T-helper 2 cell treated with Interferon-gamma antibody and Interleukin-4, amounts not matched to agents 5 μg/mL and 100 μg/mL, for 36 hours (primary cell): ENCODE data around the gene PHACTR3.

Source experiments
- DNase-seq: peaks from one replicate; pipeline ENCODE4 v3.0.0; 2021; ENCODE audit warnings: low spot score
- H3K27ac Mint-ChIP-seq: one replicate; pipeline ENCODE4 v1.8.0; 2021; ENCODE audit warnings: mild to moderate bottlenecking, mixed read lengths
- H3K27me3 Mint-ChIP-seq: one replicate; pipeline ENCODE4 v1.8.0; 2021; ENCODE audit warnings: low read depth, mixed read lengths
- H3K36me3 Mint-ChIP-seq: one replicate; pipeline ENCODE4 v1.8.0; 2021; ENCODE audit warnings: low read depth, mixed read lengths
- H3K4me1 Mint-ChIP-seq: one replicate; pipeline ENCODE4 v1.8.0; 2021; ENCODE audit warnings: low read depth, mixed read lengths
- H3K4me3 Mint-ChIP-seq: one replicate; pipeline ENCODE4 v1.8.0; 2022; ENCODE audit warnings: mild to moderate bottlenecking, moderate library complexity, mixed read lengths
- H3K9me3 Mint-ChIP-seq: one replicate; pipeline ENCODE4 v1.8.0; 2021; ENCODE audit warnings: mixed read lengths

The PHACTR3 gene

DNA sequence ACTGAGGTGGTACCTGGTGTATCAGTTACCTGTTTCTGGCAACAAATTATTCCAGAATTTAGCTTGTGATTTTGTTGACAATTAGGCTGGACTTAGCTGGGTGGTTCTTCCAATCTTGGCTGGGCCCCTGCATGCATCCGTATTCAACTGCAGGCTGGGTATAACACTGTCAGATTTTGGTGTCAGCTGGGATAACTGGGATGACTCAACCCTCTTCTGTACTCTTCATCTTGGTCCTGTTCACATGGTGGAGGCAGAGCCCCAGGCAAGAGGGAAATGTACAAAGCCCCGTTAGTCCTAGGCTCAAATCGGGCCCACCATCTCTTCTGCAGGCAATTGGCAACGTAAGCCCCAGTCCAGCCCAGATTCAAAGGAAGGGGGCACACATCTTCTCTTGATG is 89.2 kb downstream of the PHACTR3 start:
- no peaks in the 10 kb centered on the region for H3K36me3 Mint-ChIP-seq
- H3K4me3 Mint-ChIP-seq = no peak overlapping the region
- H3K27me3 Mint-ChIP-seq = no peaks in the 10 kb centered on the region
- no peaks in the 10 kb centered on the region for H3K4me1 Mint-ChIP-seq
- H3K27ac Mint-ChIP-seq = no peak overlapping the region
- no peaks in the 10 kb centered on the region for H3K9me3 Mint-ChIP-seq
- no peak for DNase-seq

DNA sequence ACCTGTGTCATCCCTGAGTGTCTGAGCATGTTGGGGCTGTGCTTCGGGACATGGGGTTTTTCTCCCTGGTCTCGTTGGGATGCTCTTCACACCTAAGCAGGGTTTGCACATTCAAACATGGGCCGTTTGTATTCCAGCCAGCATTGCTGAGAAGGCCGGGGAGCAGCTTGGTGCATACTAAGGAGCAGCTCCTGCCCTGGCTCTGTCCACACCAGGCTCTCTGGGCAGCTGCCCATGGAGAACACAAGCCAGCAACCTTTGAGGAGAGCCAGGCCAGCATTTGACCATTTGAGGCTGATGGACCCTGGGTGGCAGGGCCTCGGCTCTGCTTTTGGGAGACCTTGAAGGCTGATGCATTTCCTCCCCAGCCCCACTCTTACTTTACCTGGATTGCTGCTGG is 92.1 kb downstream of the PHACTR3 start:
- DNase-seq = no peak
- no peaks in the 10 kb centered on the region for H3K36me3 Mint-ChIP-seq
- no peaks in the 10 kb centered on the region for H3K9me3 Mint-ChIP-seq
- no peaks in the 10 kb centered on the region for H3K4me1 Mint-ChIP-seq
- H3K27ac Mint-ChIP-seq = no peak overlapping the region
- no peak overlapping the region for H3K4me3 Mint-ChIP-seq
- H3K27me3 Mint-ChIP-seq = no peaks in the 10 kb centered on the region

DNA sequence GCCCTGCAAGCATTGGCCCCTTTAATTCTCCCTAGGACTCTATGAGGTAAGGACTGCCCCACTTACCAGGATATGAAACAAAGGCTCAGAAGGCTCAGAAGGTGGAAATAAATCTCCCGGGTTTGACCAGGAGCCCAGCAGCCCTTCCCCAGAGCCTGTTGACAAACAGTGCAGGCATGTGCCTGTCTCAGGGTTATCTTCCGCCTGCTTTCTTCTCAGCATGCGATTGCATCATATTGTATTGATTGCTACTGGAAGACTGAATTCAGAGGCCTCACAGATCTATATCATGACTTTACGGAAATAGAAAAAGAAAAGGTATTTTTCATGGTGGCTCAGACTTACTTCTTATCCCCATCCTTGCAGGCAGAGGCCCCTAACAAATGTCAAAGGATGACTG is 92.7 kb downstream of the PHACTR3 start:
- no peaks in the 10 kb centered on the region for H3K4me1 Mint-ChIP-seq
- no peak overlapping the region for H3K4me3 Mint-ChIP-seq
- no peaks in the 10 kb centered on the region for H3K27me3 Mint-ChIP-seq
- DNase-seq = no peak
- no peak overlapping the region for H3K27ac Mint-ChIP-seq
- H3K36me3 Mint-ChIP-seq = no peaks in the 10 kb centered on the region
- no peaks in the 10 kb centered on the region for H3K9me3 Mint-ChIP-seq

DNA sequence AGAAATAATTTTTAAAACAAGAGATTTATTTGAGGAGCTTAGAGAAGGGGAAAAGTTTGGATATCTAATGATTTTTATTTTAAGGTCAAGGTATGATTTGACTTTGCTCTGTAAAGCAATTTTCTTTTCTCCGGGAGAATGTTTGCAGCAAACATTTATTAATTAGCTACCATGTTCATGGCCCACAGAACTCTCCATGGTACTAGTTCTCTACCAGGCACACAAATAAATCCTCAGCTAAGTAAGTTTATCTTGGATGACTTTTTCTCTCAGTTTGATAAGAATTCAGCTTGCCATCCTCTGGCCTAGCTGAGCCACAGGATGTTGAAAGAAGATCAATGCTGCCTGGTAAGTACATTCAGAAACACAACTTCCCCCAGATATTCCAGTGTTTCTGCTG is 94.3 kb downstream of the PHACTR3 start:
- H3K36me3 Mint-ChIP-seq = no peaks in the 10 kb centered on the region
- H3K27me3 Mint-ChIP-seq = peaks cover 5% of the 10 kb centered on the region
- H3K4me1 Mint-ChIP-seq = no peaks in the 10 kb centered on the region
- H3K9me3 Mint-ChIP-seq = no peaks in the 10 kb centered on the region
- no peak for DNase-seq
- H3K4me3 Mint-ChIP-seq = no peak overlapping the region
- H3K27ac Mint-ChIP-seq = no peak overlapping the region

DNA sequence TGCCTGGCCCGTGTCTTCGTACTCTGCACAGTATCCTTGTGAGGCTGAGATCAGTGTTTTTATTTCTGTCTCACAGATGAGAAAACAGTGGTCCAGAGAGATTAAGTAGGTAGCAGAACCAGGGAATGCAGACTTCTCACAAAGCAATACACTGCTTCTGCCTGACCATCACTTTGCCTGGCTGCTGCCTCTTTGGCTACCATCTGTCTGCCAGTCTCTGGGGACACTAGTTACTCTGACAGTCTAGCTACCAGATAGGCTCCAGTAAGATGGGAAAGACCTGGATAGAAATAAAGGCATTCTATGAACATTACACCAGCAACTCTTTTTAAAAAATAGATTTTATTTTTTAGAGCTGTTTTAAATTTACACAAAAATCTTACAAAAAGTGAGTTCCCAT is 96.9 kb downstream of the PHACTR3 start:
- no peaks in the 10 kb centered on the region for H3K9me3 Mint-ChIP-seq
- H3K4me1 Mint-ChIP-seq = no peaks in the 10 kb centered on the region
- H3K4me3 Mint-ChIP-seq = no peak overlapping the region
- peaks cover 5% of the 10 kb centered on the region for H3K27me3 Mint-ChIP-seq
- no peak overlapping the region for H3K27ac Mint-ChIP-seq
- H3K36me3 Mint-ChIP-seq = no peaks in the 10 kb centered on the region
- no peak for DNase-seq

DNA sequence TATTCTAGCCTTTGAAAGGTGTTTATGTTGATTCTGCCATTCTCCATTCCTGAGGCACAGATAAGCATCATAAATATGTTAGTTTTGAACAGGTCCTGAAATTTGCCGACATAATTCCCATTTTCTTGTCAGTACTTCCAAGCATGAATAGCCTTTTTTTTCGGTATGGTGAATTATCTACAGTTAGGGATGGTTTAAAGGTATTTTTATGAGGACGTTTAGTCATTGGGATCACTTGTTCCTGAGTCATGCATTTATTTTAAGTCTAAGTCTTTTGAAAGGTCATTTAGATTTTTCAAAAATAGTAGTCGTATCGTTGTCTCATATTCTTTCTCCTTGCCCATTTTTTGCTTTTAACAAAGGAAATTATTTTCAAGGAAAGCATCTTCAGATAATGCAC is 98.7 kb downstream of the PHACTR3 start:
- no peak overlapping the region for H3K4me3 Mint-ChIP-seq
- H3K4me1 Mint-ChIP-seq = no peaks in the 10 kb centered on the region
- no peak overlapping the region for H3K27ac Mint-ChIP-seq
- no peak for DNase-seq
- no peaks in the 10 kb centered on the region for H3K36me3 Mint-ChIP-seq
- H3K27me3 Mint-ChIP-seq = peaks cover 5% of the 10 kb centered on the region
- no peaks in the 10 kb centered on the region for H3K9me3 Mint-ChIP-seq

DNA sequence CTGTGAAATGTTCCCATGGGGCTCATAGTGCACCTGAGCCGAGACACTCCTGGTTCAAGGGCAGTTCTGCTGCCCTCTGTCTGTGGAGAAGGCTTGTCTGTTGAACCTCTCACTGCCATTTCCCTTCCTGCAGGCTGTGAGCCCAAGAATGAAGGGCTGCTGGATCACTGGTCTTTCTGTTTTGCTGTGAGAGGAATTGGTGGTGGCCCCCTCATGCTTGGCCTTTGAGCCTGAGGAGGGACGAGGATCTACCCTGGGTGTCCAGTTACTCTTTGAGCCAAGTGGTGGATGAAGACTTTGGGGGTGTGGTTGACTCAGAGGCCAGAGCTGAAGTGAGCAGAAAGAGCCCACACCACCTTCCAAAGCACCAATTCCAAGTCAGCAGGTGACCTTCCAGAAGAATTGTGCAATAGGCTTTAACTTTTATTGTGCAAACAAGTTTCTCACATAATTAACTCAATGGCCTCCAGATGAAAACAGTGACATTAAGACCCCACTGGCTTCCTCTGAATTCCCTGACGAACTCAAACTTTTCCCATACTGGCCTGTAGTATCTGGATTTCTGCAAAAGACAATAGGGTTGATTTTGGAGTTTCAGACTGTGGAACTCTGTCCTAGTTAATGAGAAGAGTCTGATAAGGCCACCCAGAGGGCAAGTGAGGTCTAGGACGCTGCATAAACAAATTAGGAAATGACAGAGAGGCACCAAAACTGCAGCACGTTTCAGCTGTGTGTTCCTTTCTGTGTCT is 101.5 kb downstream of the PHACTR3 start:
- Mint-ChIP-seq H3K9me3 (no peaks in the 10 kb centered on the region), H3K36me3 (no peaks in the 10 kb centered on the region), H3K27ac (no peak overlapping the region), H3K27me3 (peaks cover 5% of the 10 kb centered on the region), H3K4me3 (no peak overlapping the region), H3K4me1 (no peaks in the 10 kb centered on the region)
- no peak for DNase-seq

DNA sequence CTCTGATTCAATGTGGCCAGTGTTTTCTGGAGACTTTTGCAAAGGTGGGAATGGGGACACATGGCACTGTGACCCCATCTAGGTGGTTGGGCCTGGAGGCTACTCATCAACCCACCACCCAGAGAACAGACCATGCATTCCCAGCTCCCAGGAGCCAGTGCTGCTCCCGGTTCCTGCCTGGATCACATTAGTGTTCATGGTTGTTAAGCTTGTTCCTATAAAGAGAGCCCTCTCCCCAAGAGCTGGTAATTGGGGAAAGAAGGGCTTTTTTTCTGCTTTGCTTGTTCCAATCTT is 102.0 kb downstream of the PHACTR3 start:
- Mint-ChIP-seq H3K4me3 (no peak overlapping the region), H3K27ac (no peak overlapping the region), H3K36me3 (no peaks in the 10 kb centered on the region), H3K9me3 (no peaks in the 10 kb centered on the region), H3K27me3 (peaks cover 5% of the 10 kb centered on the region), H3K4me1 (no peaks in the 10 kb centered on the region)
- no peak for DNase-seq

DNA sequence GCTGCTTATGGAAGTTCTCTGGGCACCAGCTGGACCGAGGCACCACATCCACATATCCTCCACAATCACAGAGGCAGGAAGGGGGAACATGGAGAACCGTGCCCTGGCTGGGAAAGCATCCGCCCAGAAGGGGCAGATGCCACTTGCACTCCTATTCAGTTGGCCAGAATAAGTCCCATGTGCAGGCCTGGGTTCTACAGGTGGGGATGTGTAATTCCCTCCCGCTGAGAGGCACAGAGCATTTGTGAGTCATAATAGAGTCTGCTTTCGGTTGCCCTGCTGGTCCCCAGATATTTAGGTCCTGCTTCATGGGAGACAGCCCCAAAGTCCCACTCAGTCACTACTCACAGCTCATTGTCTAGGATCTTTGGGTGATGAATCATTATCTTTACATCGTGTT is 104.0 kb downstream of the PHACTR3 start:
- H3K4me1 Mint-ChIP-seq = no peaks in the 10 kb centered on the region

DNA sequence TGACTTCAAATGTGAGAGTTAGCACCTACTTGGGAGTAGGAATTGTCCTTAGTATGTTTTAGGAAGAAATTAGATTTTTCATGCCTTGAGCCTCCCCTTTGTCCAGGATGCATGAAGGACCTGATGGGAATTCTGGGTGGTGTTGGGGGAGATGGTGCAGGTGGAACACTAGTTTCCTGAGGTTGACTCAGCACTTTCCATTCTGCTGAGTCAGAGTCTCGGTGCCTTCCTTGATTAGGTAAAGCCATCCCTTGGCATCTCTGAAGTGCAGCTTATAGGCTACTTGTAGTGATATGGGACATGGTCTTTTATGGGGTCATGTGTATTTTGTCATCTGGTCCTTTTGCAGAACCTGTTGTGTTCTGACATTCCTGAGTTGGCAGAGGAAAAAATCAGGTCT is 105.3 kb downstream of the PHACTR3 start:
- DNase-seq = no peak
- no peaks in the 10 kb centered on the region for H3K36me3 Mint-ChIP-seq
- no peak overlapping the region for H3K27ac Mint-ChIP-seq
- H3K4me1 Mint-ChIP-seq = no peaks in the 10 kb centered on the region
- H3K27me3 Mint-ChIP-seq = no peaks in the 10 kb centered on the region
- H3K4me3 Mint-ChIP-seq = no peak overlapping the region
- peaks cover 4% of the 10 kb centered on the region for H3K9me3 Mint-ChIP-seq

More for the DNA sequence above, 104.0 kb downstream of the PHACTR3 start:
- Mint-ChIP-seq H3K9me3 (peaks cover 4% of the 10 kb centered on the region), H3K4me3 (no peak overlapping the region), H3K27ac (no peak overlapping the region), H3K36me3 (no peaks in the 10 kb centered on the region), H3K27me3 (peaks cover under 1% of the 10 kb centered on the region)
- DNase-seq = no peak

DNA sequence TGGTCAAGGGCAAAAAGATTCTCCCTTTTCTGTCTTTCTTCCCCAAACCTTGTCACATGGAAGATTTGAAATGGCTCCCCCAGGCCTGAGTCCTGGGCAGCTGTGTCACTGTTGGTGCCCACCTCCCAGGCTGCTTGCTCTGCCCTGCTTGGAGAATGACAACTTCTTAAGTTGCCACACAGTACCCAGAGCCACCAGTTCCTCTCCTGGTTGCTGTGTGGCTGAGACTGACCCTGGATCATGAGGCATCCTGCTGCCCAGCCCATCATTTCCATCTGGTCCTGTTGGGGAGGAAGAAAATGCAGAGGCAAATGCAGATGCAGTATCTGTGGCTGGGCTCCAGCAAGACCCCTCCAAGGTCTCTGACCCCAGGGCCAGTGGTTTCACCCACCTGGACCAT is 113.7 kb downstream of the PHACTR3 start:
- Mint-ChIP-seq H3K27ac (no peak overlapping the region), H3K27me3 (no peaks in the 10 kb centered on the region), H3K9me3 (no peaks in the 10 kb centered on the region), H3K4me1 (peaks cover 2% of the 10 kb centered on the region), H3K4me3 (no peak overlapping the region), H3K36me3 (no peaks in the 10 kb centered on the region)
- DNase-seq = no peak

DNA sequence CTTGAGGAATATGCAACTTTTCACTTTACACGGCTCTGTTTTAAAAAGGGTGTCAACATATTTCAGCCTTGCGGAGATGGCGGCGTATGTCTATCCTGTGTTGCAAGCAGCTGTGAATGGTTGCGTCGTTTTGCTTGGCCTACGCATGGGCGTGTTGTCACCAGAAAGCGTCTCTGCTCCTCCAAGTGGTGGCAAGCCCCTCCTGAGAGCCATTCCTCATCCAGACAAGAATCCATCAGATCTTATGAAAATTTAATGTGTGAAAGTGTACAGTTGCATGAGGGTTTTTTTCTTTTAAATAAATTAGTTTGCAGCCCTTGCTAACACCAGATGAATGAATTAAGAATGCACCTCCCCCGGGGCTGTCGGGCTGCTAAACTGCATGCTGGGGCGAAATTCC is 114.4 kb downstream of the PHACTR3 start:
- H3K9me3 Mint-ChIP-seq = no peaks in the 10 kb centered on the region
- H3K36me3 Mint-ChIP-seq = no peaks in the 10 kb centered on the region
- H3K4me3 Mint-ChIP-seq = no peak overlapping the region
- no peak for DNase-seq
- no peak overlapping the region for H3K27ac Mint-ChIP-seq
- H3K4me1 Mint-ChIP-seq = peaks cover 3% of the 10 kb centered on the region
- no peaks in the 10 kb centered on the region for H3K27me3 Mint-ChIP-seq

DNA sequence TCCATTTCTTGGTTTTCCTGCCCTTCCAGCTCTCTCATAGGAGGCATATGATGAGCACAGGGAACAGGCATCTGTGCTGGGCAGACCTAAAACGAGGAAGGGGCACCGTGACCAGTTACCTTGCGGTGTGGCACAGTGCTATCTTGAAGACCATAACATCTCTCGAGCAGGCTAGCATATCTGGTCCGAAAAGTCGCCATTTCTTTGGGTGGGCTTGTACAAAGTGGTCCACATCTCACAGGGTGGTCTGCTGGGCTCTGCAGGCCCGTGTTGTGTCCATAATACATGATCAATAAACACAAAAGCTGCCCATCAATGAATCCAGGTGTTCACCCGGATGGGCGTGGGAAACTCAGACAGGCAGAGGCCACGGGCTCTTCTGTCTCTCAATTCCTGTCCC is 115.7 kb downstream of the PHACTR3 start:
- H3K9me3 Mint-ChIP-seq = no peaks in the 10 kb centered on the region
- H3K27me3 Mint-ChIP-seq = no peaks in the 10 kb centered on the region
- H3K4me1 Mint-ChIP-seq = peaks cover 3% of the 10 kb centered on the region
- no peak overlapping the region for H3K27ac Mint-ChIP-seq
- H3K4me3 Mint-ChIP-seq = no peak overlapping the region
- H3K36me3 Mint-ChIP-seq = no peaks in the 10 kb centered on the region
- no peak for DNase-seq

DNA sequence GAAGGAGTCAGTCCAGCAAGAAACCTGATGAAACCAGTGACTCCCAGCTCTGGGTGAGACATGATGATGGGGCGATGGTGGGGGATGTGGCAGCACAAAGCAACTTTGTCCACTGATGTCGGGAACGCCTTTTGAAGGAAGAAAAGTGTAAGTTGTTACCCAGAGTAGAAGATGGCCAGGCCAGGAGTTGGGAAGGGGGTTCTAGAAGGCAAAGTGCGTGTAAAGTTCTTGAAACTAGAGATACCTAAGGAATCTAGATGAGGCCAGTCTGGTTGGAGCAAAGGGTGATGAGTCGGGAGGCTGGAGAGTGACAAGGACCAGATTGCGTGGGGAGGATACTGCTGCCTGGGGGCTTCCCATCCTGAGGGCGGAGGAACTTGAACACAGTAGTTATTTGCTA is 117.0 kb downstream of the PHACTR3 start:
- H3K27me3 Mint-ChIP-seq = no peaks in the 10 kb centered on the region
- no peaks in the 10 kb centered on the region for H3K36me3 Mint-ChIP-seq
- H3K4me1 Mint-ChIP-seq = peaks cover 3% of the 10 kb centered on the region
- no peaks in the 10 kb centered on the region for H3K9me3 Mint-ChIP-seq
- no peak overlapping the region for H3K4me3 Mint-ChIP-seq
- H3K27ac Mint-ChIP-seq = no peak overlapping the region
- DNase-seq = no peak

DNA sequence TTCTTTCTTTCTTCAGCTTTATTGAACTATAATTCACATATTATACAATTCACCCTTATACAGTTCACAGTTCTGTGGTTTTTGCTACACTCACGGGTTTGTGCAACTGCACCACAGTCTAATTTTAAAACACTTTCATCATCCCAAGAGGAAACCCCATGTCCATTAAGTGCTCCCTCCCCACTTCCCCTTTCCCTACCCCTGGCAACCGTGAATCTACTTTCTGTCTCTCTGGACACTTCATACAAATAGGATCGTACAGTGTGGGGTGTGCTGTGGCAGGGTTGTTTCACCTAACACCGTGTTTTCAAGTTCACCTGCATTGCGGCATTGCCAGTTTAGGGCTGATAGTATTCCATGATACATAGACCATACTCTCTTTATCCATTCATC is 118.8 kb downstream of the PHACTR3 start:
- no peak overlapping the region for H3K4me3 Mint-ChIP-seq
- no peaks in the 10 kb centered on the region for H3K9me3 Mint-ChIP-seq
- H3K4me1 Mint-ChIP-seq = peaks cover 3% of the 10 kb centered on the region
- H3K27ac Mint-ChIP-seq = no peak overlapping the region
- no peak for DNase-seq
- no peaks in the 10 kb centered on the region for H3K27me3 Mint-ChIP-seq
- no peaks in the 10 kb centered on the region for H3K36me3 Mint-ChIP-seq
